WERI-Rb-1 (cell line): Measurements from ENCODE around the gene POLA1.

Experiments used
- DNase-seq: peaks from one replicate; pipeline ENCODE4 v3.0.0-alpha.2; 2020
- H3K27ac ChIP-seq: fragments of 250-450 bp; sonication (Bioruptor Pico); 2 replicates; pipeline ENCODE4 v1.5.1; 2020; ENCODE audit warnings: mild to moderate bottlenecking, moderate library complexity
- H3K27me3 ChIP-seq: fragments of 250-450 bp; sonication (Bioruptor Pico); 2 replicates; pipeline ENCODE4 v1.5.1; 2021; ENCODE audit warnings: mild to moderate bottlenecking, low read depth, moderate library complexity; ENCODE audit not compliant: insufficient read depth, severe bottlenecking
- H3K36me3 ChIP-seq: fragments of 250-450 bp; sonication (Bioruptor Pico); 2 replicates; pipeline ENCODE4 v1.5.1; 2020; ENCODE audit warnings: mild to moderate bottlenecking, moderate library complexity
- H3K4me3 ChIP-seq: 2 replicates; pipeline ENCODE4 v1.5.1; 2011; ENCODE audit warnings: low read depth, mild to moderate bottlenecking, control low read depth, low read length
- H3K9me3 ChIP-seq: fragments of 250-450 bp; sonication (Bioruptor Pico); 2 replicates; pipeline ENCODE4 v1.5.1; 2021; ENCODE audit warnings: mild to moderate bottlenecking, moderate library complexity; ENCODE audit not compliant: severe bottlenecking
- CTCF ChIP-seq: IDR thresholded peaks from 2 replicates; pipeline ENCODE4 v1.5.1; 2011; ENCODE audit warnings: low read depth, mild to moderate bottlenecking, control low read depth, inconsistent platforms, low read length

POLA1 gene

GRCh38 chrX:24874604-24875247 lies 181.0 kb downstream of the POLA1 start:
- no peak for TF ChIP-seq CTCF
- Histone ChIP-seq H3K36me3 (no peaks in the 10 kb centered on the region), H3K27ac (no peak overlapping the region), H3K4me3 (no peak overlapping the region), H3K9me3 (no peaks in the 10 kb centered on the region), H3K27me3 (peaks cover 3% of the 10 kb centered on the region)
- DNase-seq = no peak

- no peak overlapping the region for H3K27ac ChIP-seq
Measured at GRCh38 chrX:24876530-24877287, 183.0 kb downstream of the POLA1 start.

GRCh38 chrX:24877288-24877664 lies 183.6 kb downstream of the POLA1 start:
- no peak for DNase-seq
- TF ChIP-seq CTCF = no peak
- Histone ChIP-seq H3K27ac (no peak overlapping the region), H3K36me3 (no peaks in the 10 kb centered on the region), H3K9me3 (no peaks in the 10 kb centered on the region), H3K27me3 (no peaks in the 10 kb centered on the region), H3K4me3 (no peak overlapping the region)

More at GRCh38 chrX:24876530-24877287, 183.0 kb downstream of the POLA1 start:
- TF ChIP-seq CTCF = no peak
- DNase-seq = no peak
- no peak overlapping the region for H3K4me3 ChIP-seq
- peaks cover 1% of the 10 kb centered on the region for H3K27me3 ChIP-seq
- no peaks in the 10 kb centered on the region for H3K36me3 ChIP-seq
- H3K9me3 ChIP-seq = no peaks in the 10 kb centered on the region

GRCh38 chrX:24877854-24878650 lies 184.3 kb downstream of the POLA1 start:
- no peaks in the 10 kb centered on the region for H3K9me3 ChIP-seq
- no peak for DNase-seq
- no peak overlapping the region for H3K4me3 ChIP-seq
- no peaks in the 10 kb centered on the region for H3K27me3 ChIP-seq
- H3K27ac ChIP-seq = no peak overlapping the region
- no peak for TF ChIP-seq CTCF
- no peaks in the 10 kb centered on the region for H3K36me3 ChIP-seq

- Histone ChIP-seq H3K36me3 (no peaks in the 10 kb centered on the region), H3K9me3 (no peaks in the 10 kb centered on the region), H3K27ac (no peak overlapping the region), H3K4me3 (no peak overlapping the region), H3K27me3 (no peaks in the 10 kb centered on the region)
- no peak for TF ChIP-seq CTCF
- no peak for DNase-seq
Measured at GRCh38 chrX:24879679-24880078, 186.0 kb downstream of the POLA1 start.
